ENCODE data around the gene DOCK2. TPM values are rescaled to one million over a fixed set of nuclear protein-coding genes. Genes with fewer than 3 reads are reported as not detected.

Gene DOCK2
- total RNA-seq, 1 donor from 2014 or later, result 4.6 TPM

- no peak for DNase-seq (ENCODE audit: low spot score)
- intact Hi-C loops (cut with DNase I), result no loop called here
These were observed 33.9 kb downstream of the DOCK2 start for GRCh38 chr5:169670769-169671525.

- DNase-seq (ENCODE audit: low spot score), result no peak
- intact Hi-C loops (cut with DNase I), result no loop called here
These were observed 45.0 kb downstream of the DOCK2 start for GRCh38 chr5:169682026-169682425.

GRCh38 chr5:169686137-169686536, 49.1 kb downstream of the DOCK2 start:
- intact Hi-C loops (cut with DNase I), result no loop called here
- DNase-seq (ENCODE audit: low spot score), result no peak

- intact Hi-C loops (cut with DNase I), result no loop called here
- no peak for DNase-seq (ENCODE audit: low spot score)
These were observed 51.0 kb downstream of the DOCK2 start for GRCh38 chr5:169688106-169688505.

- intact Hi-C loops (cut with DNase I), result no loop called here
- no peak for DNase-seq (ENCODE audit: low spot score)
These were observed 54.4 kb downstream of the DOCK2 start for GRCh38 chr5:169691471-169691870.

- DNase-seq (ENCODE audit: low spot score), result no peak
- intact Hi-C loops (cut with DNase I), result no loop called here
These were observed 57.1 kb downstream of the DOCK2 start for GRCh38 chr5:169694091-169694625.

- DNase-seq (ENCODE audit: low spot score), result no peak
- intact Hi-C loops (cut with DNase I), result no loop called here
These were observed 58.0 kb downstream of the DOCK2 start for GRCh38 chr5:169695025-169695625.

GRCh38 chr5:169695919-169696490, 58.9 kb downstream of the DOCK2 start:
- no peak for DNase-seq (ENCODE audit: low spot score)
- intact Hi-C loops (cut with DNase I), result no loop called here

- intact Hi-C loops (cut with DNase I), result no loop called here
- DNase-seq (ENCODE audit: low spot score), result no peak
These were observed 59.8 kb downstream of the DOCK2 start for GRCh38 chr5:169696621-169697510.

GRCh38 chr5:169697511-169697890, 60.4 kb downstream of the DOCK2 start:
- DNase-seq (ENCODE audit: low spot score), result no peak
- intact Hi-C loops (cut with DNase I), result no loop called here

GRCh38 chr5:169697976-169698375, 60.9 kb downstream of the DOCK2 start:
- intact Hi-C loops (cut with DNase I), result no loop called here

GRCh38 chr5:169700611-169701010, 63.5 kb downstream of the DOCK2 start:
- DNase-seq (ENCODE audit: low spot score), result no peak
- intact Hi-C loops (cut with DNase I), result loop anchor here (5.0 kb wide), 1 partner anchor 372 kb away; no protein-coding TSS in a partner anchor

More at GRCh38 chr5:169697976-169698375, 60.9 kb downstream of the DOCK2 start:
- no peak for DNase-seq (ENCODE audit: low spot score)

- intact Hi-C loops (cut with DNase I), result loop anchor here (2.0 to 5.0 kb wide), 2 partner anchors 279 to 370 kb away; partner anchors contain the start of gene INSYN2B
- DNase-seq (ENCODE audit: low spot score), result no peak
These were observed 64.9 kb downstream of the DOCK2 start for GRCh38 chr5:169701910-169702451.

- intact Hi-C loops (cut with DNase I), result loop anchor here (2.0 to 5.0 kb wide), 2 partner anchors 278 to 369 kb away; partner anchors contain the start of gene INSYN2B
- no peak for DNase-seq (ENCODE audit: low spot score)
These were observed 65.8 kb downstream of the DOCK2 start for GRCh38 chr5:169702693-169703481.

GRCh38 chr5:169703813-169704212, 66.7 kb downstream of the DOCK2 start:
- DNase-seq (ENCODE audit: low spot score), result no peak
- intact Hi-C loops (cut with DNase I), result loop anchor here (2.0 to 5.0 kb wide), 2 partner anchors 277 to 368 kb away; partner anchors contain the start of gene INSYN2B

GRCh38 chr5:169705322-169705721, 68.2 kb downstream of the DOCK2 start:
- no peak for DNase-seq (ENCODE audit: low spot score)
- intact Hi-C loops (cut with DNase I), result no loop called here

GRCh38 chr5:169706071-169706470, 69.0 kb downstream of the DOCK2 start:
- intact Hi-C loops (cut with DNase I), result no loop called here
- DNase-seq (ENCODE audit: low spot score), result no peak

GRCh38 chr5:169706758-169707450, 69.8 kb downstream of the DOCK2 start:
- DNase-seq (ENCODE audit: low spot score), result no peak
- intact Hi-C loops (cut with DNase I), result no loop called here
